ENCODE results near the gene PMEL. TPM values are rescaled to one million over a fixed set of nuclear protein-coding genes. Genes with fewer than 3 reads are reported as not detected.
"Not testable (repeated sequence)": the region's sequence is repeated elsewhere in the genome, so short reads cannot be mapped to it uniquely, and the experiment has no call there.

The PMEL gene
- total and polyA plus RNA-seq, 12 donors, result 0.35 to 3.8 (median 1.3) TPM; not detected in 1

DNA sequence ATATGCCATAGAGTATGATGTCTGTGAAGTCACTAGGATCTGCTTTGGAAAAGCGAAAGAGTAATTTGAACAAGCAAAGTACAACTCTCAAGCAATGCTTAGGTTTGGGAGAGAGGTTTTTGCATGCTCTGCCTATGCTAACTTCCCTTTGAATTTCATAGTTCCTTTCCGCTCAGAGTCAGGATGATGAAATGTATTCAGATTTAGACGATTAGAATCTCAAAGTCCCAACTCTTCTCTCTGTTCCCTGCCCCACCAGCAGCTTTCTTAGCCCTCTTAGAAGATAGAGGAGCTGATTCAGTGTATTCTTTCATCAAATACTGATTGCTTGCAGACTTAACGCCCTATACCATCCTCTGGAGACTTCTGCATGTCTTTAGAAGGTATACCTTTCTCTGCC lies 19.5 kb upstream of the PMEL start:
- Histone ChIP-seq H3K36me3 (replicated peaks in 1 of 2) (peaks cover 0 to 75% of the 10 kb centered on the region in 2 donors), H3K4me1 (replicated peaks in 1 of 2) (peaks cover 0 to 11% of the 10 kb centered on the region in 2 donors), H3K27me3 (no peaks in the 10 kb centered on the region), H3K9me3 (replicated peaks in 1 of 3) (no peaks in the 10 kb centered on the region), H3K4me3 (no peak overlapping the region), H3K27ac (no peak overlapping the region)
- DNase-seq, result no peak
- intact Hi-C loops (cut with DNase I), result no loop called here
- WGBS, 4 donors, result 81 to 93% (median 89%) methylated on average over 4 of the region's 4 CpGs
- TF ChIP-seq, protein P1, sequence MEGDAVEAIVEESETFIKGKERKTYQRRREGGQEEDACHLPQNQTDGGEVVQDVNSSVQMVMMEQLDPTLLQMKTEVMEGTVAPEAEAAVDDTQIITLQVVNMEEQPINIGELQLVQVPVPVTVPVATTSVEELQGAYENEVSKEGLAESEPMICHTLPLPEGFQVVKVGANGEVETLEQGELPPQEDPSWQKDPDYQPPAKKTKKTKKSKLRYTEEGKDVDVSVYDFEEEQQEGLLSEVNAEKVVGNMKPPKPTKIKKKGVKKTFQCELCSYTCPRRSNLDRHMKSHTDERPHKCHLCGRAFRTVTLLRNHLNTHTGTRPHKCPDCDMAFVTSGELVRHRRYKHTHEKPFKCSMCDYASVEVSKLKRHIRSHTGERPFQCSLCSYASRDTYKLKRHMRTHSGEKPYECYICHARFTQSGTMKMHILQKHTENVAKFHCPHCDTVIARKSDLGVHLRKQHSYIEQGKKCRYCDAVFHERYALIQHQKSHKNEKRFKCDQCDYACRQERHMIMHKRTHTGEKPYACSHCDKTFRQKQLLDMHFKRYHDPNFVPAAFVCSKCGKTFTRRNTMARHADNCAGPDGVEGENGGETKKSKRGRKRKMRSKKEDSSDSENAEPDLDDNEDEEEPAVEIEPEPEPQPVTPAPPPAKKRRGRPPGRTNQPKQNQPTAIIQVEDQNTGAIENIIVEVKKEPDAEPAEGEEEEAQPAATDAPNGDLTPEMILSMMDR (IDR thresholded peaks at IDR 0.05), result no peak

DNA sequence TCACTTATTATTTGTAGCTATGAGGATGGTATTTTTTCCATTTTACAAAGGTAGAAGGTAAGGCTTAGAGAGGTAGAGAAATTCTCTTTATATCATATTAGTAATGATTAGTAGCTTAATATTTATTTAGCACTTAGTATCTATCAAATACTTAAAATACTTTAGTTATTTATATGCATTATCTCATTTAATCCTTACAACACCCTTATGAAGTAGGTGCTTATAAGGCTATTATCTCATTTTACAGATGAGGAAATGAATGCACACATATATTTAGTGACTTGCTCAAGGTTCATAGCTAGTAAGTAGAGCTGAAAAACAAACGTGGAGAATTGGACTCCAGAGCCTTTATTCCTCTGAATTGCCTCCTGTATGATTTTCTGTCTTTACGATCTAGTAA lies 19.0 kb upstream of the PMEL start:
- Histone ChIP-seq H3K9me3 (replicated peaks in 1 of 3) (no peaks in the 10 kb centered on the region), H3K4me1 (replicated peaks in 1 of 2) (peaks cover 0 to 11% of the 10 kb centered on the region in 2 donors), H3K4me3 (no peak overlapping the region), H3K36me3 (replicated peaks in 1 of 2) (peaks cover 0 to 70% of the 10 kb centered on the region in 2 donors), H3K27me3 (no peaks in the 10 kb centered on the region), H3K27ac (no peak overlapping the region)
- TF ChIP-seq POLR2A (IDR thresholded peaks at IDR 0.05), result no peak
- TF ChIP-seq, protein P1 (IDR thresholded peaks at IDR 0.05), result no peak
- no peak for DNase-seq
- intact Hi-C loops (cut with DNase I), result no loop called here
- WGBS, 4 donors, result 64 to 83% (median 72%) methylated on average over 2 of the region's 2 CpGs

DNA sequence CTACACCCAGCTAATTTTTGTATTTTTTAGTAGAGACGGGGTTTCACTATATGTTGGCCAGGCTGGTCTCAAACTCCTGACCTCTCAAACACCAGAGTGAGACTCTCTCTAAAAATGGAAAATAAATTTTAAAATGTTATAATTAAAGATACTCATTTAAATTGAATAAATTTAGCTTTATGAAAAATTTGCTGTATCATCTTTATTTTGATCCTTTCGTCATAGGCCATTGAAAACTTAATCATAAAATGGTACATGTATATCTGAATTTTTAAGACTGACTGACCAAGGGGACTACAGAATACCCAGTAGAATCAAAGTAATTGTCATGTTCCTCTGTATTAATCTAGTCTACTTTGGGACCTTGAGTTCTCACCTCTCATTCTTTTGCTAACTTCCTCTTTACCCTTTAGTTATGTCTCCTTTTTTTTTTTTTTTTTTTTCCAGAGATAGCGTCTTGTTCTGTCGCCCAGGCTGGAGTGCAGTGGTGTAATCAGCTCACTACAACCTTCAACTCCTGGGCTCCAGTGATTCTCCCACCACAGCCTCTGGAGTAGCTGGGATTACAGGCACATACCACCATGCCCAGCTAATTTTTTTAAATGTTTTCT lies 17.5 kb upstream of the PMEL start:
- intact Hi-C loops (cut with DNase I), result no loop called here
- no peaks in the 10 kb centered on the region for H3K27me3 ChIP-seq
- TF ChIP-seq, protein P1 (IDR thresholded peaks at IDR 0.05), result no peak
- no peak for TF ChIP-seq POLR2A (IDR thresholded peaks at IDR 0.05)
- peaks cover 0 to 59% of the 10 kb centered on the region in 2 donors for H3K36me3 ChIP-seq (replicated peaks in 1 of 2)
- H3K4me1 ChIP-seq (replicated peaks in 1 of 2), result peaks cover 0 to 11% of the 10 kb centered on the region in 2 donors
- no peak overlapping the region for H3K4me3 ChIP-seq
- no peaks in the 10 kb centered on the region for H3K9me3 ChIP-seq (replicated peaks in 1 of 3)
- whole genome bisulfite sequencing, 4 donors, result 54 to 67% (median 64%) methylated on average over 4 of the region's 4 CpGs
- no peak overlapping the region for H3K27ac ChIP-seq
- peak in 2 of 7 donors; percentile 32 to 49 for DNase-seq

DNA sequence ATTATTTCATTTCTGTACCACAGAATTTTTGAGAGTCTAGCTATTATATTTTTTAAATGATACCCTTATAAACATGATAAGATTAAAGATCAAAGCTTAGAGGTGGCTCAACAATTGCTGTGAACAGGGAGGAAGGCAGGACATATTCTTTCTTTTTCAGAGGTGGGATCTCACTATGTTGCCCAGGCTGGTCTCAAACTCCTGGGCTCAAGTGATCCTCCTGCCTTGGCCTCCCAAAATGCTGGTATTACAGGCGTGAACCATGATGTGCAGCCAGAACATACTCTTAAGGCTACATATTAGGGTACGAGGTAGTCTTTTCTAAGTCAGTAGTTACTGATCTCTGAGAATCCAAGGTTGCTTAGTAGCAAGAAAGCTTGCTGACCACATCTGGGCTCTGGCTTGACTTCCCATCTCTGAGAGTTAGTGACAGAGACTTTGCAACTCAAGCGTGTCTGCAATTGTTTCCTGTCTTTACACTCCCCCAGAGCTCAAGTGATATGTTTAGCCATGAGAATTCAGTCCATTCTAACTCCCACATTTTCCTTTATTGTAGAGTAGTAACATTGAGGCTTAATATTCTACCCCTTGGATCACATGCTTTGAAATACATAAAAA lies 16.6 kb upstream of the PMEL start:
- no peak overlapping the region for H3K27ac ChIP-seq
- H3K4me3 ChIP-seq, result no peak overlapping the region
- H3K36me3 ChIP-seq (replicated peaks in 1 of 2), result peaks cover 0 to 50% of the 10 kb centered on the region in 2 donors
- H3K27me3 ChIP-seq, result no peaks in the 10 kb centered on the region
- no peaks in the 10 kb centered on the region for H3K9me3 ChIP-seq (replicated peaks in 1 of 3)
- intact Hi-C loops (cut with DNase I), result no loop called here
- H3K4me1 ChIP-seq (replicated peaks in 1 of 2), result peaks cover 0 to 14% of the 10 kb centered on the region in 2 donors
- no peak for TF ChIP-seq POLR2A (IDR thresholded peaks at IDR 0.05)
- TF ChIP-seq, protein P1 (IDR thresholded peaks at IDR 0.05), result no peak
- 75 to 79% (median 78%) methylated on average over 3 of the region's 3 CpGs for WGBS, 4 donors
- DNase-seq, result no peak

DNA sequence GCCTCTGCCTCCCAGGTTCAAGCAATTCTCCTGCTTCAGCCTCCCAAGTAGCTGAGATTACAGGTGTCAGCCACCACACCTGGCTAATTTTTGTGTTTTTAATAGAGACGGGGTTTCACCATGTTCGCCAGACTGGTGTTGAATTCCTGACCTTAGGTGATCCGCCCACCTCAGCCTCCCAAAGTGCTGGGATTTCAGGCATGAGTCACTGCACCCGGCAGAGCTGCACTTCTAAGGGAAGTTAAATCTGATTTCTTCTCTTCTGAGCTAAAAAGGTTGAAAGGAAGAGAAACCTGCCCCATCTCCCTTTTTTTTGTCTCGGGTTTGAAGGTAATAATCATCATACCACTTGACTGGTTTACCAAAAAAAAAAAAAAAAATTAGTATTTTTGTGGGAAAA lies 16.0 kb upstream of the PMEL start:
- H3K4me3 ChIP-seq; H3K27me3 ChIP-seq; intact Hi-C loops (cut with DNase I); H3K9me3 ChIP-seq (replicated peaks in 1 of 3); H3K27ac ChIP-seq: not testable (repeated sequence)
- WGBS, 4 donors, result 51 to 57% (median 54%) methylated on average over 5 of the region's 5 CpGs
- peaks cover 0 to 44% of the 10 kb centered on the region in 2 donors for H3K36me3 ChIP-seq (replicated peaks in 1 of 2)
- DNase-seq, result peak in 3 of 7 donors; percentile 43 to 55 (median 43)
- H3K4me1 ChIP-seq (replicated peaks in 1 of 2), result peaks cover 0 to 16% of the 10 kb centered on the region in 2 donors

All from adrenal gland (tissue), 12 donors.